HG03135 (cell line): Measurements from ENCODE around the gene DVL1.
"Not testable (repeated sequence)": the region's sequence is repeated elsewhere in the genome, so short reads cannot be mapped to it uniquely, and the experiment has no call there.

Source experiments
- ATAC-seq: cut with Tn5 transposase; IDR thresholded peaks from one replicate; pipeline ENCODE4 v1.9.1; 2021; ENCODE audit warnings: mild to moderate bottlenecking, moderate library complexity; ENCODE audit not compliant: unreplicated experiment

Gene DVL1

GRCh38 chr1:1349256-1350012 lies at the start of gene DVL1:
DVL1 (minus strand) TSS chr1:1349418; CDS start chr1:1349065, 353 bp downstream.
- ATAC-seq: peak; percentile 51

DNA sequence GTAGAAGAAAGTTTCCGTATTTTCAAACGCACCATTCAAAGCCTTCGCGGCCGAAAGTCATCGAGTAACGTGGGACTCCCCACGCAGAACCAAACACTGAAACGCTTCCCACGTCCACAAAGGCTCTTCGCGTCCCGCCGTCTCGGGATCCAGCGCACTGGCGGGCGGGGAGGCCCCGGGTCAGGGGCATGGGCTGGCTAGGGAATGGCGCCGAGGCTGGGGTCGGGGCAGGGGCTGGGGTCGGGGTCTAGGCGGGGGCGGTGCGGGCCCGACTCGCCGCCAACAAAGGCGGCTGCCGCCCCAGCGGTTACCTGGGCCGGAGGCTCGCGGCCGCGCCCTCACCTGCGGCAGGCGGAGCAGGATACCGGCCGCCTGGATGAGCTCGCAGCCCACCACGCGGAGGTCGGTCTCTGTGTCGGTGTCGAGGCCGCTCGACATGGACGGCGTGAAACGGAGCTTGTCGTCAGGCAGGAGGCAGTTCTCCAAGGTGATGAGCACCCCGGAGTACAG lies 49.5 kb upstream of the DVL1 start:
- ATAC-seq: no peak

DNA sequence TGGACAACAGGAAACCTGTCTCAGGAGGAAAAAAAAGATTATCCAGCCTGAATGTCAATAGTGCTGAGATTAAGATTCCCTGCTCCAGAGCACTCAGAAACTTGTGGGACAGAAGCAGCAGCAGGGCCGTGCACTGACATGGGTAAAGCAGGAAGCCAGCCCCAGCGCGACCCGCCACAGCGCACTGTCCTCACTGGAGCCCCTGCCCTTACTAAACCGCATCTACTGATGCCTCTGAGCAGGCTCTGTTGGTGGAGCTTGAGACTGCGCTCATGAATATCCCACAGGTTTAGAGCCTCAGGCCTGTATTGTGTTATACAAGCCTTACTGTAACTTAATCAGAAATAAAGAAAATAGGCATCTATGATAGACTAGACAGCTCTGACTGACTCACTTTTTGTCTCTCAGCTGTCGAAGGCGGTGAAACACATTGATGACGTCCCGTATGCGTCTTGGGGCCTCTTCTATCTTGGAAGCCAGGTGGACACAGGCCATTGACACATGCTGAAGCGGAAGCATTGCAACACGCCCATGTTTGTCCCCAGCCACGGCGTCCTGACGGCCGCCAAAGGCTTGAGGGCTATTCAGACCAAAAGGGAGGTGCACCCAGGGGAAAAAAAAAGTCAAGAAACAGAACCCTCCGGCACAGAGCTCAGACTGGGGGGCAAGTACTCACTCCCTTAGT lies 48.8 kb upstream of the DVL1 start:
- no peak for ATAC-seq

DNA sequence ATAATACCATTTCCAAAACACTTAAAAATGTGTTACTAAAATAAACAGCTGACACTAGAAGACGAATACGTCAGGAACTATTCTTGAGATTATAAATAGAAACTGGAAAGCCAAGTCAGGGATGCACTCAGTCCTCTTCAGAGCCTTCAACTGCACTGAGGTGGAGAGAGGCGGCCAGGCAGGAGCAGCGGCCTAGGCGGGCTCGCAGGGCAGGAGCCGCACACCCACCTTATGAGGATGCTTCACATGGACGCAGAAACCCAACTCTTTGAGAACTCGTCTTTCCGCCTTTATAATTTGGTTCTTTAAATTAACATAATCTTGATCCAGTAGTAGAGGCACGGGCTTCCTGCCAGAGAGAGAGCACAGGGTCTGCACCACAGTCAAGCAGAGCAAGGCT lies 45.9 kb upstream of the DVL1 start:
- ATAC-seq: no peak

DNA sequence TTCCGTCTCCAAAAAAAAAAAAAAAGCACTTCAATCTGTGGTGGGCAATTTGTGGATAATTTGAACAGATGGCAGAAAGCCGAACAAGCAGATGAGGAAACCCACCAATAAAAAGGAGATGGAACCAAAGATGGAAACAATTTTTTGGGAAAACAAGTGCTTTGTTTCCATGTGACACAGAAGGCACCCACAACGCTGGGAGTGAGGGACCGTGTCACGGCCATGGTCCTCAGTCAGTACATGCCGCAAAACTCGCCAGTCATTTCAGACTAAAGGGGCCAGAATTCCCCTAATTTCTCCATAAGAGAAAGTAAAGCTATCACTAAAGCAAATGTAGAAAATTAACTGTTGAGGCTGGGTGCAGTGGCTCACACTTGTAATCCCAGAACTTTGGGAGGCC lies 44.9 kb upstream of the DVL1 start:
- ATAC-seq: no peak

DNA sequence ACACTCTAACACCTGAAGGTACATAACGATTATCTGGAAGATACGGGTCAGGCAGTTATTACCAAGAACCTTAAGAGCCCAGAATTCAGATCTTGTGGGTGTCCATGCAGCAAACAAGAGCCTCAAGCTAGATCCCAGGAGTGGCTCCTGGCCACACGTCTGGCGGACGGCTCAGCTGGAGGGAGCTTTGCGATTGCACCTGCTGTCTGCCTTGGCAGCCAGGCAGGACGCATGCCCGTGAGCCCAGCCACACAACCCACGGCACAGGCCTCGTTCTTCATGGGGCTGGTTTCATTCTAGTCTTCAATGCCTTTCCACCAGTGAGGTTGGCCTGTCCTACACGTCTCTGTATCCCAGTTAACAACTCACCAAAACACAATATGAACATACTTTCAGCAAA lies 44.2 kb upstream of the DVL1 start:
- ATAC-seq: no peak

DNA sequence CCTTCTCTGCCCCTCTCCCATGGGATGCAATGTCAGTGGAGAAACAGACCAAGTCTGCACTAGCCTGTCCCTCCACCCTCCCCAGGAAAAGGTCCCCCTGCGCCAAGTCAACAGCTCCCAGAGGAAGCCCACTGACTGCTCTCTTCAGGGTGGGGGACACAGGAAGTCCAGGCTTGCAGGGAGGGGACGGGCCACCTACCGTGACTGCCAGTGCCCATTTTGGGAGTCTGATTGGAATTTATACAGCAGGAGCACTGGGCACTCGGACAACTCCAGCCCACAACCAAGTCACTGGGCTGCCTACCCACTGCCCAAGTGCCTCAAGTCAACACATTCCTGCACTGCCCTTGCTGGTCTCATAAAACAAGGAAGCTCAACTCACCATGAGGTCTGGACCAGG lies 43.8 kb upstream of the DVL1 start:
- ATAC-seq: no peak

- no peak for ATAC-seq
These were observed 42.0 kb upstream of the DVL1 start for GRCh38 chr1:1391225-1391624.

GRCh38 chr1:1390675-1391074 lies 41.5 kb upstream of the DVL1 start:
- ATAC-seq: no peak

- ATAC-seq: no peak
These were observed 38.9 kb upstream of the DVL1 start for GRCh38 chr1:1388078-1388472.

DNA sequence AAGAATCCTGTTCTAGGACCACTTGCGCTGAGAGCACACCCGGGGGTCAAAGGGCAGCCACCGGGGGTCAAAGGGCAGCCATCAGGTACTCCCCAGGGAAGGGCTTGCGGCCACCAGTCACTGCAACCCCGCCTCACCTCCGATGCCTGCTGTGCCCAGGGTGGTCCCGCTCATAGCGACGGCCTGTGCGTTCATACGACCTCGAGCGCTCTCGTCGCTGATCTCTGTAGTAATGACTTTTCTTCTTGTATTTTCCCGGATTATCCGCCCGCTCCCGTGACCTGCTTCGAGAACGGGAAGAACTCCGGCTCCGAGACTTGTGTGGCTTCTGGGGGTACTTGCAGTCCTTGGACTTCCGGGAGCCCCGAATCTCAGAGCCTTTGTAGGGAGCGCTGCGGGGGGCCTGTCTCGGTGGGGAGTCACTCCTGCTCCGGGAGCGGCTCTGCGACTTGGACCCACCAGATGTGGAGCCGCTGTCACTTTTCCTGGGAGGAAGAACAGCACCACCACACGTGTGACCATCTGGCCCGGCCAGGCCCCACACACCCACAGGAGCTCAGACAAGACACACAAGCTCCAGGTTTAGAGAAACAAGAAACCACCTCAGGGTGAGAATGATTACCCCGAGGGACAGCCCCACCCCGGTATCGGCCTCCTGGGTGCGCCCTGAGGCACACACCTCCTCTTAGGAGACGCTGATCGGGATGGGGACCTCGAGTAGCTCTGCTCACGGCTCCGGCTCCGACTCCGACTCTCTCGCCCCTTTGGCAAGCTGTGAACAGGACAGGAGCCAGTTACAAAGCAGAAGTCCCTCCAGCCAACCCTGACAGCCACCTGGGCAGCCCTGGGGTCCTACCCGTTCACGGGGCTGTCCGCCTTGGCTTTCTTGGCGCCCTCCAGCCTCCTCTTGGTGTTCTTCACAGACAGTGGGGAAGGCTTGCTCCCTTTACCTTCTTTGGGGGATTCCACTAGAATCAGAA lies 38.2 kb upstream of the DVL1 start:
- no peak for ATAC-seq

GRCh38 chr1:1385931-1386330 lies 36.7 kb upstream of the DVL1 start:
- ATAC-seq: no peak

GRCh38 chr1:1385339-1385738 lies 36.1 kb upstream of the DVL1 start:
- not testable (repeated sequence) for ATAC-seq

DNA sequence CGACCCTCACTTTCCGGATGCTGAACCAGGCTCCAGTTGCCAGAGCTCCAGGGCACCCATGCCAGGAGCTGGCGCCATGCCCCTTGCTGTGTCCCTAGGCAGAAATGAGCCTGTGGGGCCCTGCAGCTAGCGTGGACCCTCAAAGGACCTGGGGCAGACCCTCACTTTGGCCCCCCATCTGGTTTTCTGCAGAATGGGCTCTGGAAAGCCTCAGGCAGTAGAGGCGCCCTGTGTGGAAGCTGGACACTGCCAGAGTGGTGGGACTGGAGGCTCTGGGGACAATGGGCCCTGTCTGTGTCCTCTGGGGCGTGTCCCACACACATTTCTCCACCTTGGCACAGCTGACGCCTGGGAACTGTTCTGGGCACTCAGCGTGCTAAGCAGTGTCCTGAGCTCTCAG lies 32.1 kb upstream of the DVL1 start:
- no peak for ATAC-seq

- no peak for ATAC-seq
These were observed 31.6 kb upstream of the DVL1 start for GRCh38 chr1:1380860-1381259.

- no peak for ATAC-seq
These were observed 28.5 kb upstream of the DVL1 start for GRCh38 chr1:1377540-1378205.

- ATAC-seq: no peak
These were observed 27.5 kb upstream of the DVL1 start for GRCh38 chr1:1376551-1377226.

DNA sequence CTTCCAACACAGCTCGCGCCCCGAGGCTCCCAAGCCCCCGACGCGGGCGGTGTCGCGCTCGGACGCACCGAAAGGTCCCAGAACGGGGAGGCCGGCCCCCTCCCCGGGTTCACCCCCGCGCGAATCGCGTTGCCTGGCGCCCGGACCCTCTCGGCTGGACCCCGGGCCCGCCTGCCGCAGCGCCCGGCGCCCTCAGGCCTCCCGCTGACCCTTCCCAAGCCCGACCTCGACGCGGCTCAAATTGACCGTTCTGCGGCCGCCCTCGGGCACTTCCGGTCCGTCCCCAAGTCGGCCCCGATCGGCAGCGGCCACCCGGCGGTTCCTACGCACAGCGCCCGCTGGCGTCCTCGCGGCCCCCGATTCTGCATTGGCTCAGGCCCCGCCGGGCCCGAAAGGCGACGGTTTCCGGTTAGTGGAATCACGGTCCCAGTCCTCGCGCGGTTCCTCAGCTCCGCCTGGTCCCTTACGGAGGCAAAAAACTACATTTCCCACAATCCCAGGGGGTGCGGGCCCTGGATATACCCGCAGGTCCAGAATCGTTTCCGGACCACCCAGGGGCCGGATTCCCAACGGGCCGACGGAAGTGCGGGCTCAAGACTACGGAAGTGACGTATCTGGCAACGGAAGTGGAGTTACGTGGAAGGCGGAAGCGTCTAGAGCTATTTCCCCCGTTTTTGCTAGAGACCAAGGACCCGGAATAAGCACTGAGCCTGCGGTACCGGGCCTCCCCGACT lies 25.9 kb upstream of the DVL1 start, which contains the start of gene AURKAIP1:
AURKAIP1 (minus strand) TSS at position 279 of the 734 bp plus-strand sequence. CDS start 451 bp downstream, outside the sequence.
- peak; percentile 81 for ATAC-seq

DNA sequence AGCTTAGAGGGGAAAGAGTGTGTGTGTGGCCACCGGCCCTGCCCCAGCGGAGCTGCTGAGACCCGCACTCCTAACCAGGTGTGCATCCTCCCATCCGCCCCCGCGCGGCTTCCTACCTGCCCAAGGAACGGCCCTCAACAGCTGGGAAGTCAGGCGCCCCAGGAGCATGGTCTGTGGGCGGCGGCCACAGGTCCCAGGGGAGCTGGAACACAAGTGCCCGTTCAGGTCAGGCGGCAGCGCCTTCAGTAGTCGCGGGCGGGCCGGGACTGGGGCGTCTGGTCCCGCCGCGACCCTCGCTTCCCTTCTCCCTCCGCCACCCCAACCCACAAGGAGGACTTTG lies 25.3 kb upstream of the DVL1 start:
- ATAC-seq: peak; percentile 5
